OCI-LY3 (cell line): ENCODE data around the gene KRTAP5-11.

Experiments
- H2AFZ ChIP-seq: fragments of 200-600, 300-600 bp; shearing (Covaris generic); 2 replicates; pipeline ENCODE4 v1.6.0; 2014; ENCODE audit warnings: antibody characterized with exemption, low read depth, low read length
- H3K27ac ChIP-seq: fragments of 200-600, 300-600 bp; sonication (generic); 2 replicates; pipeline ENCODE4 v1.5.1; 2014; ENCODE audit warnings: mild to moderate bottlenecking, low read length, moderate library complexity, mixed read lengths
- H3K27me3 ChIP-seq: fragments of 200-600, 300-600 bp; sonication (generic); 2 replicates; pipeline ENCODE4 v1.6.1; 2014; ENCODE audit warnings: low read depth, low read length, mixed read lengths
- H3K36me3 ChIP-seq: fragments of 200-600, 300-600 bp; sonication (generic); replicated peaks from 2 replicates; pipeline ENCODE3; 2014; ENCODE audit warnings: low read depth, low read length, mixed read lengths
- H3K4me1 ChIP-seq: fragments of 300-600, 200-600 bp; sonication (generic); 2 replicates; pipeline ENCODE4 v1.6.1; 2014; ENCODE audit warnings: low read length, mixed read lengths
- H3K4me2 ChIP-seq: fragments of 200-600, 300-600 bp; sonication (generic); 2 replicates; pipeline ENCODE4 v1.6.1; 2014; ENCODE audit warnings: low read length, mixed read lengths
- H3K4me3 ChIP-seq: fragments of 300-600, 200-600 bp; sonication (generic); 2 replicates; pipeline ENCODE4 v1.5.1; 2014; ENCODE audit warnings: antibody characterized with exemption, mild to moderate bottlenecking, low read length, moderate library complexity
- H3K79me2 ChIP-seq: fragments of 300-600, 200-600 bp; shearing (Covaris generic); 2 replicates; pipeline ENCODE4 v1.6.1; 2014; ENCODE audit warnings: mild to moderate bottlenecking, low read length, mixed read lengths
- H3K9ac ChIP-seq: fragments of 300-600, 200-600 bp; shearing (Covaris generic); 2 replicates; pipeline ENCODE4 v1.6.0; 2014; ENCODE audit warnings: mild to moderate bottlenecking, low read length, moderate library complexity
- H3K9me3 ChIP-seq: fragments of 200-600, 300-600 bp; shearing (Covaris generic); 2 replicates; pipeline ENCODE4 v1.6.1; 2014; ENCODE audit warnings: low read length, mixed read lengths; ENCODE audit not compliant: insufficient read depth
- H4K20me1 ChIP-seq: fragments of 200-600, 300-600 bp; sonication (generic); 2 replicates; pipeline ENCODE4 v1.6.1; 2016; ENCODE audit warnings: low read length, mixed read lengths; ENCODE audit not compliant: insufficient read depth
- CTCF ChIP-seq: fragments of 200-600, 300-600 bp; sonication (generic); IDR thresholded peaks from 2 replicates; pipeline ENCODE4 v1.5.1; 2014; ENCODE audit warnings: antibody characterized with exemption, low read length, low read depth
- EZH2phosphoT487 ChIP-seq: fragments of 200-600 bp; shearing (Covaris generic); IDR thresholded peaks from 2 replicates; pipeline ENCODE4 v1.6.1; 2018; ENCODE audit warnings: antibody characterized with exemption, mixed run types, low read depth

The KRTAP5-11 gene

DNA sequence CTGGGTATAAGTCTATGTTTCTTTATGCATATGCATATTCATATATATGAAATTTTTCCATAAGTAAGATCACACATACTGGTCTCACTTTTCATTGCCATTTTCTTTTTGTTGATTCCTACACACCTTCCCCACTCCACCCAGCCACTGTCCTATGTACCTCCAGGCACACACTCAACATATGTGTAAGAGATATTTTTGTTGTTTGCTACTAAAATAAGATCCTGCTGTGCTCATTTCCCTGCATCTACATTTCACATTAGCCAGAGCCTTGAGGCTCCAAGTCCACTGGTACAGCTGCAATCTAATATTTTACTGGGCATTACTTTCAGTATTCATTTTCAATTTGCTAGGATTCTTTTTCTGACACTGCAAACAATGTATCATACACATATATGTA is 25.4 kb downstream of the KRTAP5-11 start:
- Histone ChIP-seq H3K79me2 (no peaks in the 10 kb centered on the region), H3K4me2 (no peak overlapping the region), H4K20me1 (no peaks in the 10 kb centered on the region), H3K9ac (no peak overlapping the region), H3K36me3 (no peaks in the 10 kb centered on the region), H3K4me3 (no peak overlapping the region), H3K27ac (no peak overlapping the region), H3K4me1 (peaks cover 2% of the 10 kb centered on the region), H3K27me3 (peaks cover 14% of the 10 kb centered on the region), H3K9me3 (no peaks in the 10 kb centered on the region), H2AFZ (no peak overlapping the region)
- TF ChIP-seq EZH2phosphoT487 (no peak), CTCF (no peak)

DNA sequence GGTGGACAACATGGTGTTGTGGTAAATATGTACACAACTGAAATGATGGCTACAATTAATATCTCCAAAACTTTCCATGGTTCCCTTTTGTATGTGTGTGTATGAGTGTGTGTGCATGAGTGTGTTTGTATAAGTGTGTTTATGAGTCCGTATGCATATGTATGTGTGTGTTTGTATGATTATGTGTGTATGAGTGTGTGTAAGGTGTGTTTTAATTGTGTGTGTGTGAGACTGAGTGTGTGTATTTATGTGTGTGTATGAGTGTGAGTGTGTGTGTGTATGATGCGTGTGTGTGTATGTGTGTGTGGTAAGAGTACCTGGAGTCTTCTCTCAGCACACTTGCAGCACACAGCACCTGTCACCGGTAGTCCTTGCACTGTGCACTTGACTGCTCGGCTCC is 26.7 kb downstream of the KRTAP5-11 start:
- Histone ChIP-seq H3K9me3 (no peaks in the 10 kb centered on the region), H3K4me3 (no peak overlapping the region), H3K4me1 (peaks cover 15% of the 10 kb centered on the region), H3K27ac (no peak overlapping the region), H3K79me2 (no peaks in the 10 kb centered on the region), H3K27me3 (peaks cover 4% of the 10 kb centered on the region; the same call in 1 of the 2 replicates), H3K4me2 (no peak overlapping the region), H4K20me1 (no peaks in the 10 kb centered on the region), H3K36me3 (no peaks in the 10 kb centered on the region), H3K9ac (no peak overlapping the region), H2AFZ (no peak overlapping the region)
- no peak for TF ChIP-seq CTCF
- no peak for TF ChIP-seq EZH2phosphoT487

DNA sequence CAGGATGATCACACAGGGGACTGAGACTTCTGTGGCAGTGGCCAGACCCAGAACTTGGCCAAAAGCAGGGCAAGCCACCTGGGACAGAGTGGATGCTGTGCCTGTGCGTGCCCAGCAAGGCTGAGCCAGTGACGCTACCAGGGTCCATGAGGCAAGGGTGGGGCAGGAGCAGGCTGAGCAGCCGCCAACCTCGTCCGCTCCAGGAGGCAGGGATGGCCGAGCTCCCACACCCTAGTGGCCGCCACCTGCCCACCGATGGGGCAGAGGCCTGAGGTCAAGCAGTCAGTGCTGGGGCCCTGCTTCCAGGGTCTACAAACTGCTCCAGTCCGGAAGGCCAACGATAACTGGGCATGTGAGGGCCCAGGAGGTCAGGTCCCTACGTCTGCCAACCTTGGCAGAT is 27.2 kb downstream of the KRTAP5-11 start:
- TF ChIP-seq CTCF (no peak), EZH2phosphoT487 (no peak)
- Histone ChIP-seq H3K9me3 (no peaks in the 10 kb centered on the region), H3K79me2 (no peaks in the 10 kb centered on the region), H3K9ac (no peak overlapping the region), H3K27me3 (peaks cover 8% of the 10 kb centered on the region; the same call in 1 of the 2 replicates), H3K27ac (no peak overlapping the region), H3K4me2 (no peak overlapping the region), H3K4me3 (no peak overlapping the region), H4K20me1 (no peaks in the 10 kb centered on the region), H3K4me1 (peaks cover 20% of the 10 kb centered on the region), H3K36me3 (no peaks in the 10 kb centered on the region), H2AFZ (no peak overlapping the region)

DNA sequence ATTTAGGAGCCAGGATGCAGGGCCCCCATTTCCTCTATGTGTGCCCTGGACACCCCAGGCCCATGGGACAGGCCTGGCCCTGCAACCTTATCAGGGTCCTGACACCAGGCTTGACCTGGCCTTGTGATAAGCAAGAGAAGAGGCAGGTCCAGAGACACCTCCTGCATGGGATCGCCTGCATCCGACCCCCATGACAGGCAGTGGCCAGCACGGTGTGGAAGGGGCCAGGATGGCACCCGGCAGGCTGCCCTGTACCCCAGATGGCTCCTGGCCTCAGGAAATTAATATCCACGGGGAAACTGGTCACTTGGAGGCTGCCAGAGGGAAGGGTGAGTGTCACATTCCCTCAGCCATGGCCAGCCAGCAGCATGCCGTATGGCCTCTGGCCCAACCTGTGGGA is 27.7 kb downstream of the KRTAP5-11 start:
- Histone ChIP-seq H3K36me3 (no peaks in the 10 kb centered on the region), H3K9ac (no peak overlapping the region), H3K27ac (no peak overlapping the region), H3K4me3 (no peak overlapping the region), H2AFZ (no peak overlapping the region), H3K27me3 (peaks cover 14% of the 10 kb centered on the region), H3K4me2 (no peak overlapping the region), H4K20me1 (no peaks in the 10 kb centered on the region), H3K79me2 (no peaks in the 10 kb centered on the region), H3K9me3 (no peaks in the 10 kb centered on the region), H3K4me1 (peaks cover 25% of the 10 kb centered on the region)
- TF ChIP-seq CTCF: no peak
- TF ChIP-seq EZH2phosphoT487: no peak
